Stomach smooth muscle (tissue), 2 donors: ENCODE measurements around the gene SP110.
A peak's percentile ranks its signal among the peaks of the same experiment; 100 is the strongest.

Experiments used
- H3K27ac ChIP-seq: one replicate; pipeline ENCODE4 v1.7.0; 2013; ENCODE audit warnings: mild to moderate bottlenecking, low read length, inconsistent platforms
- H3K27me3 ChIP-seq, 2 donors: one replicate each; pipeline ENCODE4 v1.7.0; 2013; ENCODE audit warnings: low read length in 2 of 2; ENCODE audit not compliant: insufficient read depth in 2 of 2, control insufficient read depth in 1 of 2
- H3K36me3 ChIP-seq, 2 donors: one replicate each; pipeline ENCODE4 v1.7.0; 2013; ENCODE audit warnings: low read length in 2 of 2; ENCODE audit not compliant: control insufficient read depth in 2 of 2, insufficient read depth in 2 of 2
- H3K4me1 ChIP-seq: one replicate; pipeline ENCODE4 v1.7.0; 2013; ENCODE audit warnings: low read length; ENCODE audit not compliant: control insufficient read depth, insufficient read depth
- H3K4me3 ChIP-seq, 2 donors: one replicate each; pipeline ENCODE4 v1.7.0; 2013; ENCODE audit warnings: low read length in 2 of 2
- H3K9ac ChIP-seq, 2 donors: one replicate each; pipeline ENCODE4 v1.7.0; 2013; ENCODE audit warnings: low read length in 2 of 2, mild to moderate bottlenecking in 1 of 2
- H3K9me3 ChIP-seq, 2 donors: one replicate each; pipeline ENCODE4 v1.7.0; 2013; ENCODE audit warnings: low read length in 2 of 2; ENCODE audit not compliant: control insufficient read depth in 2 of 2
- donor health status: healthy.
- donor health status: Pancreatic carcinoma.

SP110 gene

DNA sequence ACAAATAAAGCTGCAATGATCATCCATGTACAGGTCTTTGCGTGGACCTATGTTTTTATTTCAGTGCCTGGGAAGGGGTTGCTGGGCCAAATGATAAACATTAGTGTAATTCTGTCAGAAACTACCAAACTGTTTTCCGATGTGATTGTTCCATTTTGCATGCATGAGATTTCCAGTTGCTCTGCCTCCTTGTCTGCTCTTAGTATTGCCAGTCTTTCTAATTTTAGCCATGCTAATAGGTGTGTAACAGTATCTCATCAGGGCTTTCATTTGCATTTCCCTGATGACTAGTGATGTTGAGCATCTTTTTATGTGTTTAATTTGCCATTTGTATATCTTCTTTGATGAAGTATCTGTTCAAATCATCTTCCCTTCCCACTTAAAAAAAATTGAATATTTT, 67.5 kb downstream of the SP110 start:
- Histone ChIP-seq H3K9me3 (peaks cover 2 to 6% of the 10 kb centered on the region in 2 donors), H3K36me3 (no peaks in the 10 kb centered on the region), H3K27ac (no peak overlapping the region), H3K27me3 (no peaks in the 10 kb centered on the region), H3K4me3 (no peak overlapping the region), H3K4me1 (no peaks in the 10 kb centered on the region), H3K9ac (no peak overlapping the region)

DNA sequence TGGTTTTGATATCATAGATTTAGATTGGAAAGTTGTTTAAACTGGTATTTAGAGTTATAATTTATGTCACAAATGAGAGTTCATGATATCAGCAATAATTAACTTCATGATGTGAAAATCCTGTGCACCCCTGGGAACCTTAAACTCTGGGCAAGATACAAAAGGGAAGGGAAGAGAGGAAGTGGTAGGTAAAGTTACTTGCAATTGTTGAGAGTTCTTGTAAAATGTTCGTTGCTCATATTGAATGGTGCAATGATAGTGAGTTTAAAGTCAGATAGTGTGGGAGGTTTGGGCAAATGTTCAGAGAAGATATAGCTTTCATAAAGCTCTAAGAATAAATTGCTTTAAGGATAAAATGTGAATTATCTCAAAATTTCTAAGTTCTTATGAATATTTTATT, 75.4 kb downstream of the SP110 start:
- Histone ChIP-seq H3K4me3 (no peak overlapping the region), H3K9ac (no peak overlapping the region), H3K27ac (no peak overlapping the region), H3K27me3 (no peaks in the 10 kb centered on the region), H3K36me3 (no peaks in the 10 kb centered on the region), H3K9me3 (no peaks in the 10 kb centered on the region), H3K4me1 (no peaks in the 10 kb centered on the region)

DNA sequence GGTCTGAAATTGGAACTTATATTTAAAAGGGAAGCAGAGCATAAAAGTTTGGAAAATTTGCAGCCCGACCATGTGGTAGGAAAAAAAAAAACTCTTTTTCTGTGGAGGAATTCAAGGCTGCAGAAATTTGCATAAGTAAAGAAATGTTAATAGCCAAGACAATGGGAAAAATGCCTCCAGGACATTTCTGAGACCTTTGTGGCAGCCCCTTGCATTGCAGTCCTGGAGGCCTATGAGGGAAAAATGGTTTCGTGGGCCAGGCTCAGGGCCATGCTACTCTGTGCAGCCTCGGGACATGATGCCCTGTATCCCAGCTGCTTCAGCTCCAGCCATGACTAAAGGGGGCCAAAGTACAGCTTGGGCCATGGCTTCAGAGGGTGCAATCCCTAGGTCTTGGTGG, 79.1 kb downstream of the SP110 start:
- no peak overlapping the region for H3K9ac ChIP-seq
- H3K36me3 ChIP-seq: no peaks in the 10 kb centered on the region
- H3K9me3 ChIP-seq: no peaks in the 10 kb centered on the region
- no peak overlapping the region for H3K4me3 ChIP-seq
- H3K4me1 ChIP-seq: no peaks in the 10 kb centered on the region
- no peak overlapping the region for H3K27ac ChIP-seq
- no peaks in the 10 kb centered on the region for H3K27me3 ChIP-seq

DNA sequence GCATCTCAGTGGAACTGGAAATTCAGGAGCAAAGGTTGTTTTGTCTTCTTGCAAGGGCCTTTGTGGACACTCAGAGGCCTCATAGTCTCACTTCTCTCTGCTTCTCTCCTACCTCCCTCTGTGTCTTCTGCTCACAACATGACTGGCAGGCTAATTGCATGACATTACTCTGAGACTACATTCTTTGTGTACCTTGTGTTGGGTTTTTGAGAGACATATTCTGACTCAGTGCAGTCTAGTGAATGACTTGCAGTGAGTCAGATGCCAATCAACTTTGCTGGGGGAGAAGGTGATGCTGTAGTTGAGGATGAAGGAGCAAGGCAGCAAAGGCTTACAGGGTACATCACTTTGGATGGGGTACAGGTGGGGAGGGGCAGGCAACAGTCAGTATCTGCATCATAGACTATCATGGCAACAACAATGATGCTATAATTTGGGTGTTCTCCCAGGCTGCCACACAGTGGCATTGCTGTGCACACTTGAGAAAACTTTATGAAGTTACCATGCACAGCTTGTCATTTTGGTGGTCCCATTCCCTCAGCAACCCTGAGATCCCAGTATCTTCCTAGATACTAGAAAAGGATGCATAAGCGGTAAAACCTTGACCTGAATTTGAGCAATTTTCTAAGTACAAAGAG, 81.8 kb downstream of the SP110 start:
- no peaks in the 10 kb centered on the region for H3K9me3 ChIP-seq
- no peak overlapping the region for H3K4me3 ChIP-seq
- no peaks in the 10 kb centered on the region for H3K36me3 ChIP-seq
- no peak overlapping the region for H3K9ac ChIP-seq
- H3K27me3 ChIP-seq: no peaks in the 10 kb centered on the region
- no peaks in the 10 kb centered on the region for H3K4me1 ChIP-seq
- no peak overlapping the region for H3K27ac ChIP-seq

DNA sequence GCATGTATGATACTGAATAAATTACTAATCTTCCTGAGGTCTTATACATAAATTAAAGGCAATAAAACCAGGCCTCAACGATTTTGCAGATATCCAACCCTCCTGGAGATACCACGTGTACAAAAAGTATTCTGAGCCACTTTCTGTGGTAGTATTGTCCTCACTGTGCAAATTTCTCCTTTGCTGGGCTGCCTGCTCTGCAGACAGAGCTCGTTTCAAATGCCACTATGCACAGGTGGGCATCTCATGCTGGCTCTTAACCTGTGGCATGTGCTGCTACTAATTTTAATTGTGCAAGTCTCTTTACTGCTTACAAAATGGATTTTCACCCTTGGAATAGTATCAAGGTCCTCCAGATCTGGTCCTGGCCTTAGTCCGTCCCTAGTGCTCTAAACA, 84.7 kb downstream of the SP110 start:
- Histone ChIP-seq H3K9ac (no peak overlapping the region), H3K4me3 (no peak overlapping the region), H3K4me1 (no peaks in the 10 kb centered on the region), H3K27me3 (no peaks in the 10 kb centered on the region), H3K9me3 (no peaks in the 10 kb centered on the region), H3K27ac (no peak overlapping the region), H3K36me3 (no peaks in the 10 kb centered on the region)

DNA sequence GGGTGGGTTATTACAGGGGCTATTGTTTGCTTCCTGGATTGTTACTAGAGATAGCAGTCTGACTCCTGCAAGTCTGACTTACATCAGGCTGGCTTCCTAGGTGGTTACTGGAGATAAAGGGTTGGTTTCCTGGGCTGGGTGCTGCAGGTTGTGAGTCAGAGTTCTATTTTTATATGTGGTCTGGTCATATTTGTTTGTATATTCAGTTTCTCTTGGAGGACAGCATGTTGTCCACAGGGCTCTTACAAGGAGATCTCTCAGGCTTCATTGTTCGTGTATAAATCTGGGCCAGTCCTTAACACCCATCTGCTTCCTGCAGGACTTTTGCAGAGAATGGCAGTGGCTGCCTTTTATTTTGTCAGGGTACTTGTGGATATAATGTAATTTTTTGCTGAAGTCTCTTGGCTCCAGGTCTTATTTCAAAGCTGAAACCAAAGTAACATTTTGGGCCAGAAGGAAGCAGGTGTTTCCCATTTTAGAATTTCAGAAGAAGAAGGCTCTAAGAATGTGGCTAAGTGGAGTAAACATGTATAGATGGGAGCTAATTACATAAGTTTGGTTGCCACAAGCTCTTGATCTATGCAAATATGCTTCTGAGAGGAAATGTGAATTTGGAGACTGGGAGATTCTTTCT, 85.2 kb downstream of the SP110 start:
- no peaks in the 10 kb centered on the region for H3K36me3 ChIP-seq
- H3K4me1 ChIP-seq: no peaks in the 10 kb centered on the region
- no peak overlapping the region for H3K27ac ChIP-seq

DNA sequence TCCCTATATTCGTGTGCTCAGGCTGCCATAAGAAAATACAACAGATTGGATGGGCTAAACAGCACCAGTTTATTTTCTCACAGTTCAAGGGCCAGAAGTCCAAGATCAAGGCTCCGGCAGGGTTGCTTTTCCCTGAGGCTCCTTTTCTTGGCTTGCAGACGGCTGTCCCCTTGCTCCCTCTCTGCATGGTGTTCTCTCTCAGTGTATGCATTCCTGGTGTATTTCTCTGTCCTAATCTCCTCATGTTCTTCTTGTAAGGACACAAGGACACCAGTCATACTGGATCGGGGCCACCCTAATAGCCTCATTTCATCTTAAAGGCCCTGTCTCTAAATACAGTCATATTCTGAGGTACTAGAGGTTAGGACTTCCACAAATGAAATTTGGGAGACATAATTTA, 88.4 kb downstream of the SP110 start:
- no peaks in the 10 kb centered on the region for H3K4me1 ChIP-seq
- H3K9me3 ChIP-seq: no peaks in the 10 kb centered on the region
- H3K4me3 ChIP-seq: no peak overlapping the region
- no peaks in the 10 kb centered on the region for H3K27me3 ChIP-seq
- no peaks in the 10 kb centered on the region for H3K36me3 ChIP-seq
- no peak overlapping the region for H3K9ac ChIP-seq
- peak overlapping the region; percentile 53 for H3K27ac ChIP-seq

More for the DNA sequence above, 85.2 kb downstream of the SP110 start:
- Histone ChIP-seq H3K9me3 (no peaks in the 10 kb centered on the region), H3K4me3 (no peak overlapping the region), H3K9ac (no peak overlapping the region), H3K27me3 (no peaks in the 10 kb centered on the region)

DNA sequence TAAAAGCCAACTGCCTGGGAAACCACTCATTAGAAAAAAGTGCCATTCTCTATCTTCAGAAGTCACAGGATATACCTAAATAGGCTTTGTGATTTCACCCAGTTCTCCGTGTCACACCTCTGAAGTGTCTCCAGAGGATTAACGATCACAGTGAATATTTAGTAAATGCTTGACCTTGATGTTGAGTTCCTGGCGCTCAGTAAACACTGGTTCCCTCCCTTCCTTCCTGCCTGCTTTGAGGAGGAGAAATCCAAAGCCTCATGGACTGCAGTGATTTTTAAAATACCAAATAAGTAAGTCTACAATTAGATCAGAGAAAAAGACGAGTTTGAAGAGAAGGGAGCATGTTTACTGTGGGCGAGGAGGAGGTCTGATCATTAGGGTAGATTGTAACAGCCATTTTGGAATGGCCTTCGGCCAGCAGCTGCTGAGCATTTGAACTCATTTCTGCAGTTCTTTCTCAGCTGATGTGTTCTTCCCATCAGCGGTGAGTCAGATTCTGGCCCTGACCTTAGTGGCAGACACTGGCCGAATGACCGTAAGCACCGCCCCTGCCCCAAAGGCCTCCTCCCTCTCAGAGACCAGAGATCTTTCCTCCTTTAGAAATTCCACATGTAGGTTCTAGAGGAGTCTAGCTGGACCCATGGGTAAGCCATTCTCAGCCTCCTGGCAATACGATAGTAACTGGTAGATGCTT, 89.0 kb downstream of the SP110 start:
- H3K27ac ChIP-seq: peak overlapping the region; percentile 53
- H3K9ac ChIP-seq: no peak overlapping the region
- no peak overlapping the region for H3K4me3 ChIP-seq

DNA sequence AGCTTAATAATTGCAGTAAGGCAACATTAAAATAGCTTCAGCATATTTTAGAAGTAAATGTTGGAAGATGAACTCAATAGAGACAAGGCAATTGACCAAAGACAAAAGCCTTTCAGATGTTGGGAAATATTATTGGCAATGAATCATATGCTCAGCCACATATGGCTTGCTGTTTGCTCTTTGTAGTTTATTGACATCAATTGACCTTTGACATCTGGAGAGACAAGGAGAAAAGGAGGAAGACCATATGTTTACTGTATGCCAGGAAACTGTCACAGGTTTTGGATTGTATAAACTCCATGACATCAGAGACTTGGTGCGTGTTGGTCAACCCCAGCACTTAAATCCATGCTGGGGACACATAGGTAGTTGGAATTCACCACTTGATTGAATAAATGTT, 90.4 kb downstream of the SP110 start:
- Histone ChIP-seq H3K27ac (peak overlapping the region; percentile 7), H3K9me3 (no peaks in the 10 kb centered on the region), H3K9ac (no peak overlapping the region), H3K4me1 (no peaks in the 10 kb centered on the region), H3K27me3 (no peaks in the 10 kb centered on the region), H3K36me3 (no peaks in the 10 kb centered on the region), H3K4me3 (no peak overlapping the region)

More for the DNA sequence above, 89.0 kb downstream of the SP110 start:
- Histone ChIP-seq H3K9me3 (no peaks in the 10 kb centered on the region), H3K36me3 (no peaks in the 10 kb centered on the region), H3K27me3 (no peaks in the 10 kb centered on the region), H3K4me1 (no peaks in the 10 kb centered on the region)

DNA sequence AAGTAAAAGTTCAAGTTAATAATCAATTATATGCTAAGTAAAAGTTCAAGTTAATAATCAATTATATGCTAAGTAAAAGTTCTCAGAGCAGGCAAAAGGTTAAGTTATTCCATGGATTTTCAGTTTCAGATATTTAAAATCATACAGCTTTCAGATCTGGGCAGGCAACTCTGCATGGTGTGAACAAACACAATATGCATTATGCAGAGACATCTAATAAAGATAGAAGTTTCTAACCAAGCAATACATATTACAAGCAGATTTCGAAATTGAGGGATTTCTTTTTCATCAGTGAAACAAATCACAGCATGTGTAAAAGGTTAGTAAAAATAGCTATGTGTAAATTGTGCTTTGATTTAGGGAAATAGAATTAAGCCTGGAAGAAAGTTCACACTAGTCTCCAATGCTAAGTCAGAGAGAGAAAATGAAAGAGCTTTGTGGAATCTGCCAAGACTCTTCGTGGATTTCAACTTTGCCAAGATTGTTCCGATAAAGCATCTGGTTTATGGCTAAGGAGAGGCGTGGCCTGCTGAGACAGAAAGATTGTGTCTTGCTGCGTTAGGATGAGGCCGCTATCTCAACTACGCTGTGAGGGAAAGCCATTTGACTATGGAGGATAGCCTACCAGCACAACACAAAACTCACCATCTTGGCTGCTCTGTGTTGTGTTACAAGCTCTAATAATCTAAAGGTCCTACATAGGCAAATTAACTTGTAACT, 91.0 kb downstream of the SP110 start:
- no peaks in the 10 kb centered on the region for H3K4me1 ChIP-seq
- no peaks in the 10 kb centered on the region for H3K9me3 ChIP-seq
- no peak overlapping the region for H3K4me3 ChIP-seq
- no peaks in the 10 kb centered on the region for H3K27me3 ChIP-seq
- H3K27ac ChIP-seq: peak overlapping the region; percentile 7
- no peak overlapping the region for H3K9ac ChIP-seq
- no peaks in the 10 kb centered on the region for H3K36me3 ChIP-seq
